ENCODE measurements around the gene MUC20. TPM values are rescaled to one million over a fixed set of nuclear protein-coding genes. Genes with fewer than 3 reads are reported as not detected.
A peak's percentile ranks its signal among the peaks of the same experiment; 100 is the strongest.

MUC20 gene
- total and polyA plus RNA-seq, 9 of the 15 experiments (the other 6 are each of a cell fraction or from before 2014, with no cell fraction given): 0.03 to 0.23 (median 0.15) TPM; not detected in 3

DNA sequence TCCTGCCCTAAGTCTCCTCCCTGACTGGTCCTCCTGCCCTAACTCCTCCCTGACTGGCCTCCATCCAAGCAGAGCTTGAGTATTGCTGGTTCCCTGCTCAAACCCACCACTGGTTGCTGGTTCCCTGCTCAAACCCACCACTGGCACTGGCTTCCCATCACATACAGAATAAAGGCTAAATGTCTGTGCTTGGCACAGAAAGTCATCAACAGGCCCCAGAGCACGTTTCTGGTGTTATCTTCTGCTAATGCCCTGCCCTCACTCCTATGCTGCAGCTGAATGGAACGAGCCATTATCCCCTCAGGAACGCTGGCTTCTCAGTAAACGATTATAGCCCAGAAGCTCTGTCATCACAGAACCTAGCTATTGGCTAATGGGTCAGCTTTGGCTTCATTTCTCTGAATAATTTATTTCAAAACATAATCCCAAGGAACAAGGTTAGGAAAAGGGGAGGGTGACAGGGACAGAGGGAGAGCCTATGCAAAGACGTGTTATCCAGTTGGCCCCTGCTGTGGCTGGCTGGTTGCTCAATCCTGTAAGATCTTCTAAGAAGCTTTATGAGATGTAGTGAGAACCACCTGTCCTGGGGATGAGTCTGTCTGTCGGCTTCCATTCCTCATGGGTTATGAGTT lies 6.3 kb upstream of the MUC20 start (continued):
- TF ChIP-seq ZNF133 (CRISPR knock-in tag; IDR thresholded peaks at IDR 0.05) (0 out of 2 replicates have a peak, but pooled peaks have one; percentile 5), XRCC5 (IDR thresholded peaks at IDR 0.05; ENCODE audit: low read depth, low read length) (no peak), HSF4 (CRISPR knock-in tag; IDR thresholded peaks at IDR 0.05; ENCODE audit: borderline replicate concordance) (no peak), NFATC3 (IDR thresholded peaks at IDR 0.05) (no peak), ASH1L (IDR thresholded peaks at IDR 0.05; ENCODE audit: borderline replicate concordance, low read depth, partially characterized antibody) (no peak), LARP7 (IDR thresholded peaks at IDR 0.05) (no peak), NR4A1 (CRISPR knock-in tag; IDR thresholded peaks at IDR 0.05) (no peak), NR4A1 (tag; IDR thresholded peaks at IDR 0.05) (no peak), RNF2 (IDR thresholded peaks at IDR 0.05) (no peak)
- TF ChIP-seq, protein P1, sequence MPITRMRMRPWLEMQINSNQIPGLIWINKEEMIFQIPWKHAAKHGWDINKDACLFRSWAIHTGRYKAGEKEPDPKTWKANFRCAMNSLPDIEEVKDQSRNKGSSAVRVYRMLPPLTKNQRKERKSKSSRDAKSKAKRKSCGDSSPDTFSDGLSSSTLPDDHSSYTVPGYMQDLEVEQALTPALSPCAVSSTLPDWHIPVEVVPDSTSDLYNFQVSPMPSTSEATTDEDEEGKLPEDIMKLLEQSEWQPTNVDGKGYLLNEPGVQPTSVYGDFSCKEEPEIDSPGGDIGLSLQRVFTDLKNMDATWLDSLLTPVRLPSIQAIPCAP (CRISPR knock-in tag; IDR thresholded peaks at IDR 0.05; ENCODE audit: borderline replicate concordance): 0 out of 2 replicates have a peak, but pooled peaks have one; percentile 11
- TF ChIP-seq, protein P2, sequence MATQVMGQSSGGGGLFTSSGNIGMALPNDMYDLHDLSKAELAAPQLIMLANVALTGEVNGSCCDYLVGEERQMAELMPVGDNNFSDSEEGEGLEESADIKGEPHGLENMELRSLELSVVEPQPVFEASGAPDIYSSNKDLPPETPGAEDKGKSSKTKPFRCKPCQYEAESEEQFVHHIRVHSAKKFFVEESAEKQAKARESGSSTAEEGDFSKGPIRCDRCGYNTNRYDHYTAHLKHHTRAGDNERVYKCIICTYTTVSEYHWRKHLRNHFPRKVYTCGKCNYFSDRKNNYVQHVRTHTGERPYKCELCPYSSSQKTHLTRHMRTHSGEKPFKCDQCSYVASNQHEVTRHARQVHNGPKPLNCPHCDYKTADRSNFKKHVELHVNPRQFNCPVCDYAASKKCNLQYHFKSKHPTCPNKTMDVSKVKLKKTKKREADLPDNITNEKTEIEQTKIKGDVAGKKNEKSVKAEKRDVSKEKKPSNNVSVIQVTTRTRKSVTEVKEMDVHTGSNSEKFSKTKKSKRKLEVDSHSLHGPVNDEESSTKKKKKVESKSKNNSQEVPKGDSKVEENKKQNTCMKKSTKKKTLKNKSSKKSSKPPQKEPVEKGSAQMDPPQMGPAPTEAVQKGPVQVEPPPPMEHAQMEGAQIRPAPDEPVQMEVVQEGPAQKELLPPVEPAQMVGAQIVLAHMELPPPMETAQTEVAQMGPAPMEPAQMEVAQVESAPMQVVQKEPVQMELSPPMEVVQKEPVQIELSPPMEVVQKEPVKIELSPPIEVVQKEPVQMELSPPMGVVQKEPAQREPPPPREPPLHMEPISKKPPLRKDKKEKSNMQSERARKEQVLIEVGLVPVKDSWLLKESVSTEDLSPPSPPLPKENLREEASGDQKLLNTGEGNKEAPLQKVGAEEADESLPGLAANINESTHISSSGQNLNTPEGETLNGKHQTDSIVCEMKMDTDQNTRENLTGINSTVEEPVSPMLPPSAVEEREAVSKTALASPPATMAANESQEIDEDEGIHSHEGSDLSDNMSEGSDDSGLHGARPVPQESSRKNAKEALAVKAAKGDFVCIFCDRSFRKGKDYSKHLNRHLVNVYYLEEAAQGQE (IDR thresholded peaks at IDR 0.05; ENCODE audit: borderline replicate concordance): no peak
- TF ChIP-seq, protein P2 (CRISPR knock-in tag; IDR thresholded peaks at IDR 0.05; ENCODE audit: low read depth): no peak
- TF ChIP-seq, protein P3, sequence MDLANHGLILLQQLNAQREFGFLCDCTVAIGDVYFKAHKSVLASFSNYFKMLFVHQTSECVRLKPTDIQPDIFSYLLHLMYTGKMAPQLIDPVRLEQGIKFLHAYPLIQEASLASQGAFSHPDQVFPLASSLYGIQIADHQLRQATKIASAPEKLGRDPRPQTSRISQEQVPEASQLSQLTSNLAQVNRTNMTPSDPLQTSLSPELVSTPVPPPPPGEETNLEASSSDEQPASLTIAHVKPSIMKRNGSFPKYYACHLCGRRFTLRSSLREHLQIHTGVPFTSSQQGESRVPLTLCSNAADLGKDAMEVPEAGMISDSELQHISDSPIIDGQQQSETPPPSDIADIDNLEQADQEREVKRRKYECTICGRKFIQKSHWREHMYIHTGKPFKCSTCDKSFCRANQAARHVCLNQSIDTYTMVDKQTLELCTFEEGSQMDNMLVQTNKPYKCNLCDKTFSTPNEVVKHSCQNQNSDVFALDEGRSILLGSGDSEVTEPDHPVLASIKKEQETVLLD (IDR thresholded peaks at IDR 0.05): no peak
